MG63 (cell line): ENCODE measurements around the gene CERS4. TPM values are rescaled to one million over a fixed set of nuclear protein-coding genes. Genes with fewer than 3 reads are reported as not detected.
A peak's percentile ranks its signal among the peaks of the same experiment; 100 is the strongest.
"Not testable (repeated sequence)": the region's sequence is repeated elsewhere in the genome, so short reads cannot be mapped to it uniquely, and the experiment has no call there.

ENCODE experiments used
- DNase-seq: peaks from one replicate; pipeline ENCODE4 v3.0.0-alpha.2; 2020
- H3K27me3 ChIP-seq: fragments of 250-450 bp; sonication (Bioruptor Pico); 2 replicates; pipeline ENCODE4 v1.5.1; 2020; ENCODE audit warnings: mild to moderate bottlenecking, moderate library complexity
- H3K36me3 ChIP-seq: fragments of 250-450 bp; sonication (Bioruptor Pico); 2 replicates; pipeline ENCODE4 v1.5.1; 2020; ENCODE audit warnings: mild to moderate bottlenecking, moderate library complexity
- H3K4me3 ChIP-seq: fragments of 250-450 bp; sonication (Bioruptor Pico); 2 replicates; pipeline ENCODE4 v1.5.1; 2020; ENCODE audit warnings: mild to moderate bottlenecking, moderate library complexity
- H3K9me3 ChIP-seq: fragments of 250-450 bp; sonication (Bioruptor Pico); 2 replicates; pipeline ENCODE4 v1.5.1; 2020; ENCODE audit warnings: mild to moderate bottlenecking, moderate library complexity
- total RNA-seq: library from RNA; depleted of rRNA; stranded (reverse); fragments of >200 nt; shearing (Covaris generic); gene quantifications from 2 replicates; pipeline ENCODE4 v1.2.3, GENCODE V29; 2014; ENCODE audit warnings: low replicate concordance

The CERS4 gene
- total RNA-seq, 1 experiment from 2014 or later = 20.3 TPM

- Histone ChIP-seq H3K27me3 (no peaks in the 10 kb centered on the region), H3K9me3 (no peaks in the 10 kb centered on the region), H3K4me3 (no peak overlapping the region), H3K36me3 (no peaks in the 10 kb centered on the region)
- DNase-seq = no peak
Observed at GRCh38 chr19:8250596-8250995, 41.4 kb downstream of the CERS4 start.

GRCh38 chr19:8251025-8251472 lies 41.9 kb downstream of the CERS4 start:
- no peaks in the 10 kb centered on the region for H3K9me3 ChIP-seq

DNA sequence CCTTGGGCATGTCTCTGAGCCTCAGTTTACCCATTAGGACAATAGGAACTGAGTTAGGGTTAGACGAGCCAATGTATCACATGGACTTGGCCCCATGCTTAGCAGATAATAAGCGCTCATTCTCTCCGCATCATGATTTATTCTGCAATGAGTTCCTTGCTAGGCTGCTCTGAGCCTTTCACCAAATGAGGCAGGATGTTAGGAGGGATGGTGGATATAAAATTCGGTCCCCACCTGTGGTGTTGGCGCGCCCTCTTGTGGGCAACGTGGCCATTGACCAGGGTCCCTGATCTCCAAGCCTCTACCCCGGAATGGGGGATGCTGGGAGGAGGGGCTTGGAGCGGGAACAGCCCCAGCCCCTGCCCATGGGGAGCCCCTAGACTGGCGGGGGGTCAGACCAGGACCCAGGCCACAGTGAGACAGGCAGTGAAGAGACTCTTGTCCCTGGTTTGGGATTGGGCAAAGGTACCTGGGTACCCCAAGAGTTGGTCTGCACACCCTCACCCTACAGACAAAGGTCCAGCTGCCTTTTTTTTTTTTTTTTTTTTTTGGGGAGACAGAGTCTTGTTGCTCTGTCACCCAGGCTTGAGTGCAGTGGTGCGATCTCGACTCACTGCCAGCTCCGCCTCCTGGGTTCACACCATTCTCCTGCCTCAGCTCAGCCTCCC lies 43.9 kb downstream of the CERS4 start:
- Histone ChIP-seq H3K27me3 (no peaks in the 10 kb centered on the region), H3K9me3 (no peaks in the 10 kb centered on the region), H3K4me3 (no peak overlapping the region), H3K36me3 (no peaks in the 10 kb centered on the region)
- DNase-seq = peak; percentile 78

More at GRCh38 chr19:8251025-8251472, 41.9 kb downstream of the CERS4 start:
- peak; percentile 84 for DNase-seq
- Histone ChIP-seq H3K4me3 (no peak overlapping the region), H3K36me3 (no peaks in the 10 kb centered on the region), H3K27me3 (no peaks in the 10 kb centered on the region)

- no peak for DNase-seq
- Histone ChIP-seq H3K27me3 (no peaks in the 10 kb centered on the region), H3K9me3 (no peaks in the 10 kb centered on the region), H3K4me3 (no peak overlapping the region), H3K36me3 (no peaks in the 10 kb centered on the region)
Observed at GRCh38 chr19:8253678-8254077, 44.5 kb downstream of the CERS4 start.

GRCh38 chr19:8254286-8255001 lies 45.3 kb downstream of the CERS4 start:
- no peaks in the 10 kb centered on the region for H3K27me3 ChIP-seq
- H3K9me3 ChIP-seq = no peaks in the 10 kb centered on the region
- H3K4me3 ChIP-seq = no peak overlapping the region
- no peaks in the 10 kb centered on the region for H3K36me3 ChIP-seq
- DNase-seq = no peak

- no peaks in the 10 kb centered on the region for H3K27me3 ChIP-seq
- no peaks in the 10 kb centered on the region for H3K9me3 ChIP-seq
- DNase-seq = no peak
Observed at GRCh38 chr19:8255426-8256125, 46.4 kb downstream of the CERS4 start.

GRCh38 chr19:8256276-8257051 lies 47.3 kb downstream of the CERS4 start:
- no peaks in the 10 kb centered on the region for H3K36me3 ChIP-seq
- H3K27me3 ChIP-seq = no peaks in the 10 kb centered on the region
- no peaks in the 10 kb centered on the region for H3K9me3 ChIP-seq
- no peak for DNase-seq
- no peak overlapping the region for H3K4me3 ChIP-seq

More at GRCh38 chr19:8255426-8256125, 46.4 kb downstream of the CERS4 start:
- no peaks in the 10 kb centered on the region for H3K36me3 ChIP-seq
- no peak overlapping the region for H3K4me3 ChIP-seq

- H3K4me3 ChIP-seq = no peak overlapping the region
- DNase-seq = no peak
- no peaks in the 10 kb centered on the region for H3K36me3 ChIP-seq
- no peaks in the 10 kb centered on the region for H3K27me3 ChIP-seq
- no peaks in the 10 kb centered on the region for H3K9me3 ChIP-seq
Observed at GRCh38 chr19:8257052-8257443, 47.9 kb downstream of the CERS4 start.

- Histone ChIP-seq H3K36me3 (no peaks in the 10 kb centered on the region), H3K4me3 (no peak overlapping the region)
- no peak for DNase-seq
Observed at GRCh38 chr19:8259142-8259921, 50.2 kb downstream of the CERS4 start.

DNA sequence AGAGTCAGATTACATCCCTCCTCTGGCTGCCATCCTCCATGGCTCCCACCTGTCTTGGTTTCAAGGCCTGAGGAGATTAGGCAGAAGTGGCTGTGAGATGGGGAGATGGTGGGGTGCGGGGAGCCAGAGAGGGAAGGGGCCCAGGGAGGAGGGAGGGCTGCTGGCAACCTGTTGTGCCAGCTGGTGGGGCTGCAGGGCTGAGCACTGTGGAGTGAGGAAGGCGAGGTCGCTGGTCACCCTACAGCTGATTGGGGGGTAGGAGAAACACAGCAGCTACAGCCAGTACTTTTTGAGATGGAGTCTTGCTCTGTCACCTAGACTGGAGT lies 50.7 kb downstream of the CERS4 start:
- Histone ChIP-seq H3K9me3 (no peaks in the 10 kb centered on the region), H3K27me3 (no peaks in the 10 kb centered on the region; the same call in 1 of the 2 replicates), H3K4me3 (no peak overlapping the region), H3K36me3 (no peaks in the 10 kb centered on the region)
- DNase-seq = no peak

More at GRCh38 chr19:8259142-8259921, 50.2 kb downstream of the CERS4 start:
- H3K9me3 ChIP-seq = no peaks in the 10 kb centered on the region
- no peaks in the 10 kb centered on the region for H3K27me3 ChIP-seq

GRCh38 chr19:8261347-8261746 lies 52.2 kb downstream of the CERS4 start:
- H3K27me3 ChIP-seq = peaks cover 9% of the 10 kb centered on the region
- no peak for DNase-seq
- H3K9me3 ChIP-seq = no peaks in the 10 kb centered on the region
- no peak overlapping the region for H3K4me3 ChIP-seq
- H3K36me3 ChIP-seq = no peaks in the 10 kb centered on the region

GRCh38 chr19:8261881-8262280 lies 52.7 kb downstream of the CERS4 start:
- Histone ChIP-seq H3K27me3 (peaks cover 9% of the 10 kb centered on the region), H3K9me3 (no peaks in the 10 kb centered on the region), H3K36me3 (no peaks in the 10 kb centered on the region), H3K4me3 (no peak overlapping the region)
- DNase-seq = no peak

DNA sequence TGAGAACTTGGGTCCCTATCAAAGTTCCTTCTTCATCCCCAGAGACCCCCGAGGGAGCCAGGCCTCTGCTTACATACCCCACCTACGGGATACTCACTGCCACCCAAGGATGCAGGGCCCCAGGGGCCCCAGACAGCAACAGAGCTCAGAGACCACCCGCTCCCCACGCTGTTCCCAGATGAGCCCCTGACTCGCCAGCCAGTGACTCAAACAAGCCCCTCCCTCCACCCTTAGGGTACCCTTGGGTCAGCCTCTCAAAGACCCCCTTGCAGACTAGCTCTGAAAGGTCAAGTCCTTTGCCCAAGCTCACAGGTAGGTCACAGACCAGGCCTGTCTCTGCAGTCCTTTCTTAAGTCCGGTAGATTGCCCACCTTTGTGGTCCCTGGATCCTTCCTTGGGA lies 53.3 kb downstream of the CERS4 start:
- H3K27me3 ChIP-seq = peaks cover 9% of the 10 kb centered on the region
- no peak for DNase-seq

GRCh38 chr19:8264248-8264647 lies 55.1 kb downstream of the CERS4 start:
- not testable (repeated sequence) for DNase-seq

More for the DNA sequence above, 53.3 kb downstream of the CERS4 start:
- H3K4me3 ChIP-seq = no peak overlapping the region
- no peaks in the 10 kb centered on the region for H3K36me3 ChIP-seq
- H3K9me3 ChIP-seq = no peaks in the 10 kb centered on the region

GRCh38 chr19:8265872-8266271 lies 56.7 kb downstream of the CERS4 start:
- DNase-seq = no peak
- H3K4me3 ChIP-seq = no peak overlapping the region
- no peaks in the 10 kb centered on the region for H3K36me3 ChIP-seq
- peaks cover 9% of the 10 kb centered on the region for H3K27me3 ChIP-seq
- no peaks in the 10 kb centered on the region for H3K9me3 ChIP-seq

More at GRCh38 chr19:8264248-8264647, 55.1 kb downstream of the CERS4 start:
- H3K27me3 ChIP-seq, H3K9me3 ChIP-seq, H3K4me3 ChIP-seq, H3K36me3 ChIP-seq: not testable (repeated sequence)

DNA sequence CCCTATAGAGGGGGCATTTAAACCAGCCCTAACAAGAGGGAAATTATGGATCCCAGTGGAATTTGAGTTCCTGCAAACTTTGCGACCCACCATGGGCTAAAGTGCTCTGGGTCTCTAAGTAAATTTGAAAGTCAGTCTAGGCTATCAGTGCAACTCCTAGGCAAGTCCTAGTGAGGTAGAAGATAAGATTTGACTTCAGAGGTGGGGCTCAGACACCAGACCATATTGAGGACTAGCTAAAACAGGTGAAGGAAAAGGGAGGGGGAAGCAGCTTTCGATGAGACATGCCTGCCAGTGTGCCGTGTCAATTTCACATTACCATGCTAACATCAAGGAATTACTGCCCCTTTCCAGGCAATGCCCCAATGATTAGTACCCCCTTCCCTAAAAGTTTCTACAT lies 60.6 kb downstream of the CERS4 start:
- no peak for DNase-seq
- H3K9me3 ChIP-seq = no peaks in the 10 kb centered on the region
- peaks cover 9% of the 10 kb centered on the region for H3K27me3 ChIP-seq
- H3K4me3 ChIP-seq = no peak overlapping the region
- H3K36me3 ChIP-seq = no peaks in the 10 kb centered on the region
